H9 (cell line): ENCODE measurements around the gene TOB2. TPM values are rescaled to one million over a fixed set of nuclear protein-coding genes. Genes with fewer than 3 reads are reported as not detected.

Source experiments
- DNase-seq: peaks from one replicate; pipeline ENCODE4 v3.0.0-alpha.2; 2017
- H2AFZ ChIP-seq: one replicate; pipeline ENCODE4 v1.6.1; 2013; ENCODE audit warnings: mild to moderate bottlenecking, low read length, control low read depth, moderate library complexity
- H2AK5ac ChIP-seq: 2 replicates; pipeline ENCODE4 v1.6.1; 2013; ENCODE audit warnings: low read length, control low read depth, mixed read lengths; ENCODE audit not compliant: insufficient read length
- H2BK120ac ChIP-seq: one replicate; pipeline ENCODE4 v1.6.1; 2013; ENCODE audit warnings: low read depth, mild to moderate bottlenecking, low read length, control low read depth, inconsistent platforms; ENCODE audit not compliant: poor library complexity, severe bottlenecking
- H2BK12ac ChIP-seq: 2 replicates; pipeline ENCODE4 v1.6.1; 2013; ENCODE audit warnings: low read length, control low read depth, mixed read lengths, low read depth; ENCODE audit not compliant: insufficient read length
- H2BK15ac ChIP-seq: 2 replicates; pipeline ENCODE4 v1.6.1; 2013; ENCODE audit warnings: low read depth, low read length, control low read depth
- H2BK20ac ChIP-seq: one replicate; pipeline ENCODE4 v1.6.1; 2013; ENCODE audit warnings: low read depth, mild to moderate bottlenecking, low read length, control low read depth, inconsistent platforms; ENCODE audit not compliant: poor library complexity, severe bottlenecking
- H2BK5ac ChIP-seq: 2 replicates; pipeline ENCODE4 v1.6.1; 2013; ENCODE audit warnings: low read length, control low read depth, mixed read lengths; ENCODE audit not compliant: insufficient read length
- H3K14ac ChIP-seq: 2 replicates; pipeline ENCODE4 v1.6.1; 2013; ENCODE audit warnings: low read length, control low read depth; ENCODE audit not compliant: insufficient read depth
- H3K18ac ChIP-seq: 2 replicates; pipeline ENCODE4 v1.6.1; 2013; ENCODE audit warnings: low read depth, mild to moderate bottlenecking, mixed read lengths, low read length, control low read depth; ENCODE audit not compliant: insufficient read length
- H3K23ac ChIP-seq: 2 replicates; pipeline ENCODE4 v1.6.1; 2013; ENCODE audit warnings: low read length, control low read depth, mixed read lengths, low read depth; ENCODE audit not compliant: insufficient read length
- H3K23me2 ChIP-seq: 2 replicates; pipeline ENCODE4 v1.6.1; 2013; ENCODE audit warnings: low read depth, mild to moderate bottlenecking, mixed read lengths, low read length, control low read depth; ENCODE audit not compliant: insufficient read length, poor library complexity, severe bottlenecking
- H3K27ac ChIP-seq: 2 replicates; pipeline ENCODE4 v1.5.1; 2013; ENCODE audit warnings: low read length, control low read depth, mixed read lengths, low read depth; ENCODE audit not compliant: insufficient read length
- H3K27me3 ChIP-seq: 2 replicates; pipeline ENCODE4 v1.6.1; 2013; ENCODE audit warnings: low read length, control low read depth, inconsistent platforms; ENCODE audit not compliant: insufficient read depth
- H3K4ac ChIP-seq: 2 replicates; pipeline ENCODE4 v1.6.1; 2013; ENCODE audit warnings: low read depth, mild to moderate bottlenecking, control low read depth, inconsistent platforms, low read length, moderate library complexity
- H3K4me1 ChIP-seq: 2 replicates; pipeline ENCODE4 v1.6.1; 2013; ENCODE audit warnings: low read length, control low read depth, inconsistent platforms; ENCODE audit not compliant: insufficient read depth
- H3K4me2 ChIP-seq: 2 replicates; pipeline ENCODE4 v1.6.1; 2013; ENCODE audit warnings: low read length, control low read depth, mixed read lengths; ENCODE audit not compliant: insufficient read length, insufficient read depth
- H3K56ac ChIP-seq: 2 replicates; pipeline ENCODE4 v1.6.1; 2013; ENCODE audit warnings: low read depth, mild to moderate bottlenecking, mixed read lengths, low read length, control low read depth; ENCODE audit not compliant: insufficient read length
- H3K79me1 ChIP-seq: 2 replicates; pipeline ENCODE4 v1.6.1; 2013; ENCODE audit warnings: low read depth, mild to moderate bottlenecking, moderate library complexity, low read length, control low read depth, inconsistent platforms; ENCODE audit not compliant: insufficient read depth, poor library complexity, severe bottlenecking
- H3K79me2 ChIP-seq: 2 replicates; pipeline ENCODE4 v1.6.1; 2013; ENCODE audit warnings: low read length, control low read depth, inconsistent platforms; ENCODE audit not compliant: insufficient read depth
- H3K9ac ChIP-seq: 2 replicates; pipeline ENCODE4 v1.6.1; 2013; ENCODE audit warnings: low read length, control low read depth, mixed read lengths; ENCODE audit not compliant: insufficient read length; ENCODE audit errors: extremely low read depth
- H3K9me3 ChIP-seq: one replicate; pipeline ENCODE4 v1.6.1; 2013; ENCODE audit warnings: low read depth, low read length, inconsistent platforms; ENCODE audit not compliant: control insufficient read depth
- H3T11ph ChIP-seq: one replicate; pipeline ENCODE4 v1.6.1; 2013; ENCODE audit warnings: mild to moderate bottlenecking, low read length, control low read depth, inconsistent platforms
- H4K20me1 ChIP-seq: one replicate; pipeline ENCODE4 v1.6.1; 2013; ENCODE audit not compliant: control insufficient read depth, insufficient read length, insufficient read depth
- H4K5ac ChIP-seq: 2 replicates; pipeline ENCODE4 v1.6.1; 2013; ENCODE audit warnings: low read depth, mild to moderate bottlenecking, mixed read lengths, low read length, control low read depth; ENCODE audit not compliant: insufficient read length
- H4K8ac ChIP-seq: replicated peaks from 2 replicates; pipeline ENCODE4 v1.6.1; 2013; ENCODE audit warnings: low read length, control low read depth, mixed read lengths, low read depth; ENCODE audit not compliant: insufficient read length
- H4K91ac ChIP-seq: 2 replicates; pipeline ENCODE4 v1.6.1; 2013; ENCODE audit warnings: low read depth, mild to moderate bottlenecking, moderate library complexity, mixed read lengths, low read length, control low read depth; ENCODE audit not compliant: insufficient read length
- H3K27ac Mint-ChIP-seq, 3 experiments: 2 replicates in 2 of 3; 3 replicates in 1 of 3; pipeline ENCODE4 v1.8.0; 2020 to 2021; ENCODE audit warnings: mixed read lengths in 3 of 3, mild to moderate bottlenecking in 1 of 3, moderate library complexity in 1 of 3
- H3K27me3 Mint-ChIP-seq: 2 replicates; pipeline ENCODE4 v1.8.0; 2021; ENCODE audit warnings: low read depth, mild to moderate bottlenecking, moderate library complexity, mixed read lengths
- H3K36me3 Mint-ChIP-seq, 3 experiments: 2 replicates in 2 of 3; 3 replicates in 1 of 3; pipeline ENCODE4 v1.8.0; 2020 to 2021; ENCODE audit warnings: low read depth in 3 of 3, mixed read lengths in 3 of 3; ENCODE audit not compliant: insufficient read depth in 1 of 3
- H3K4me1 Mint-ChIP-seq, 2 experiments: 2 replicates each; pipeline ENCODE4 v1.8.0; 2020; ENCODE audit warnings: mixed read lengths in 2 of 2
- H3K4me3 Mint-ChIP-seq, 2 experiments: 2 replicates in 1 of 2; 3 replicates in 1 of 2; pipeline ENCODE4 v1.8.0; 2020 to 2021; ENCODE audit warnings: mild to moderate bottlenecking in 2 of 2, mixed read lengths in 2 of 2, moderate library complexity in 1 of 2
- H3K9me3 Mint-ChIP-seq, 2 experiments: 2 replicates in 1 of 2; 3 replicates in 1 of 2; pipeline ENCODE4 v1.8.0; 2020; ENCODE audit warnings: mild to moderate bottlenecking in 2 of 2, mixed read lengths in 2 of 2, moderate library complexity in 1 of 2
- WGBS: extraction: QIAGEN DNeasy Blood & Tissue Kit; methylation state at CpG from one replicate; pipeline ENCODE4 v1.1.7; 2013; ENCODE audit warnings: missing lambda C conversion rate, low lambda C conversion rate, mixed read lengths; ENCODE audit not compliant: insufficient read length; ENCODE audit errors: extremely low coverage; 5-methylcytosine and 5-hydroxymethylcytosine counted together
- total RNA-seq: library from RNA; stranded (reverse); gene quantifications from 2 replicates; pipeline ENCODE4 v1.2.1, GENCODE V29; 2021
- TF ChIP-seq, protein P1 (sequence below): fragments of 200-600 bp; sonication (generic); conservative IDR thresholded peaks from 3 replicates; pipeline ENCODE4 v1.8.0; 2021; ENCODE audit warnings: antibody characterized with exemption, mild to moderate bottlenecking

TOB2 gene
- total RNA-seq, 1 experiment from 2014 or later, result 75.8 TPM

DNA sequence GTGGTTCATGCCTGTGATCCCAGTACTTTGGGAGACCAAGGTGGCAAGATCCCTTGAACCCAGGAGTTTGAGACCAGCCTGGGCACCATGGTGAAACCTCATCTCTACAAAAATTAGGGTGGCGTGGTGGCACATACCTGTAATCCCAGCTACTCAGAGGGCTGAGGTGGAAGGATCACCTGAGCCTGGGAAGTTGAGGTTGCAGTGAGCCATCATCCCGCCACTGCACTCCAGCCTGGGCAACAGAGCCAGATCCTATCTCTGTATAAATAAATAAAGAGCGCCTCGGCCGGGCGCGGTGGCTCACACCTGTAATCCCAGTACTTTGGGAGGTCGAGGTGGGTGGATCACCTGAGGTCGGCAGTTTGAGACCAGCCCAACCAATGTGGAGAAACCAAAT lies 27.9 kb downstream of the TOB2 start:
- Histone ChIP-seq H3K9me3 (no peaks in the 10 kb centered on the region), H2BK5ac (no peak overlapping the region), H4K91ac (no peak overlapping the region), H2BK20ac (no peak overlapping the region), H4K20me1 (no peaks in the 10 kb centered on the region), H3K4me2 (no peak overlapping the region), H3K4me1 (no peaks in the 10 kb centered on the region; the same call in 1 of the 2 replicates), H3K4ac (no peak overlapping the region), H2BK12ac (no peak overlapping the region), H2AFZ (no peak overlapping the region), H3T11ph (no peak overlapping the region), H3K9ac (no peak overlapping the region), H3K79me2 (no peaks in the 10 kb centered on the region), H3K14ac (no peak overlapping the region), H3K79me1 (no peaks in the 10 kb centered on the region), H4K8ac (no peak overlapping the region), H3K18ac (no peak overlapping the region), H2BK15ac (no peak overlapping the region), H3K23ac (no peak overlapping the region), H2AK5ac (no peak overlapping the region), H3K27ac (no peak overlapping the region), H4K5ac (no peak overlapping the region), H3K27me3 (no peaks in the 10 kb centered on the region), H3K56ac (no peak overlapping the region), H2BK120ac (no peak overlapping the region), H3K23me2 (peaks cover 4% of the 10 kb centered on the region)
- no peaks in the 10 kb centered on the region for H3K27me3 Mint-ChIP-seq
- H3K27ac Mint-ChIP-seq, result no peak overlapping the region
- H3K4me3 Mint-ChIP-seq, result no peak overlapping the region
- no peak for DNase-seq
- H3K4me1 Mint-ChIP-seq, result peaks cover 9 to 10% of the 10 kb centered on the region in 2 experiments
- H3K9me3 Mint-ChIP-seq, result no peaks in the 10 kb centered on the region
- WGBS, result no CpG with 5 or more reads among the region's 9 CpGs
- H3K36me3 Mint-ChIP-seq, result peaks cover 0 to 3% (median 2%) of the 10 kb centered on the region in 3 experiments; a peak in 3 of 7 replicates
- TF ChIP-seq, protein P1, sequence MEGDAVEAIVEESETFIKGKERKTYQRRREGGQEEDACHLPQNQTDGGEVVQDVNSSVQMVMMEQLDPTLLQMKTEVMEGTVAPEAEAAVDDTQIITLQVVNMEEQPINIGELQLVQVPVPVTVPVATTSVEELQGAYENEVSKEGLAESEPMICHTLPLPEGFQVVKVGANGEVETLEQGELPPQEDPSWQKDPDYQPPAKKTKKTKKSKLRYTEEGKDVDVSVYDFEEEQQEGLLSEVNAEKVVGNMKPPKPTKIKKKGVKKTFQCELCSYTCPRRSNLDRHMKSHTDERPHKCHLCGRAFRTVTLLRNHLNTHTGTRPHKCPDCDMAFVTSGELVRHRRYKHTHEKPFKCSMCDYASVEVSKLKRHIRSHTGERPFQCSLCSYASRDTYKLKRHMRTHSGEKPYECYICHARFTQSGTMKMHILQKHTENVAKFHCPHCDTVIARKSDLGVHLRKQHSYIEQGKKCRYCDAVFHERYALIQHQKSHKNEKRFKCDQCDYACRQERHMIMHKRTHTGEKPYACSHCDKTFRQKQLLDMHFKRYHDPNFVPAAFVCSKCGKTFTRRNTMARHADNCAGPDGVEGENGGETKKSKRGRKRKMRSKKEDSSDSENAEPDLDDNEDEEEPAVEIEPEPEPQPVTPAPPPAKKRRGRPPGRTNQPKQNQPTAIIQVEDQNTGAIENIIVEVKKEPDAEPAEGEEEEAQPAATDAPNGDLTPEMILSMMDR, result no peak
